Cardiac fibroblast (primary cell): ENCODE results near the gene RNGTT.

Experiments
- DNase-seq, 2 donors: peaks; one replicate each; pipeline versions ENCODE4 v3.0.0 to v3.0.0-alpha.2; 2010; ENCODE audit warnings: low read depth in 2 of 2
- H3K4me3 ChIP-seq, 2 donors: replicated peaks in 1 of 2; 1 replicate in 1 of 2; 2 replicates in 1 of 2; pipeline ENCODE4 v1.5.1; 2011; ENCODE audit warnings: low read depth in 2 of 2, low read length in 2 of 2, mild to moderate bottlenecking in 2 of 2, moderate library complexity in 1 of 2
- CTCF ChIP-seq: IDR thresholded peaks from one replicate; pipeline ENCODE4 v1.5.1; 2011; ENCODE audit warnings: low read depth, mild to moderate bottlenecking, low read length, inconsistent platforms

RNGTT gene

GRCh38 chr6:88880021-88880420 lies 83.4 kb downstream of the RNGTT start:
- H3K4me3 ChIP-seq, result no peak overlapping the region
- DNase-seq, result no peak
- TF ChIP-seq CTCF, result no peak

DNA sequence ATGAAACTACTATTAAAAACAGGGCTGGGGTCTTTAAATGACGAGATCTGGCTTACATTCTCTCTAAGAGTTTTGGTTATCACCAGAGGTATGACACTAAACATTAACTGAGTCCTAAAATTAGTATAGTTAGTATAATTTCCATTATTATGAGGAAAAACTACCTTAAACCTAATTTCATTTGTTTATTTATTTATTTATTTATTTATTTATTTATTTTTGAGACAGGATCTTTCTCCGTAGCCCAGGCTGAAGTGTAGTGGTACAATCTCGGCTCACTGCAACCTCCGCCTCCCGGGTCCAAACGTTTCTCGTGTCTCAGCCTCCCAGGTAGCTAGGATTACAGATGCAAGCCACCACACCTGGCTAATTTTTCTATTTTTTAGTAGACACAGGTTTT lies 85.5 kb downstream of the RNGTT start:
- H3K4me3 ChIP-seq, result no peak overlapping the region
- no peak for TF ChIP-seq CTCF
- no peak for DNase-seq

DNA sequence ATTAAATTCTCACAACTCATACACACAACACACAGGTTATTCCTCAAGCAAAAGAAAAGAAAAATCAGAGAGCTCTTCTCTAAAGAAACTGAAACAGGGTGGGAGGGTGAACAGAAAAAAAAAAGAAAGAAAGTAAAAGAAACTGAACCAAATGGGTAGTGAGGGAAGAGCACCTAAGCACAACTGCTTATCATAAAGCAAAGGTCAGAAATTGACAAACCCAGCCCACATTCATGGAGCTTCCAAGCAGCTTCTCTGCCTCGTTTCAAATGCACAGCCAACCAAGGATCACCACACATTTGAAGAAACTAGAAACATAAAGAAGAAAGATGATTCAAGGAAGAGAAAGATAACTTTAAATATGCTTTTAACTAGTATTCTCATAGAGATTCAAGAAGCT lies 90.5 kb downstream of the RNGTT start:
- no peak for DNase-seq
- no peak overlapping the region for H3K4me3 ChIP-seq
- TF ChIP-seq CTCF, result no peak

DNA sequence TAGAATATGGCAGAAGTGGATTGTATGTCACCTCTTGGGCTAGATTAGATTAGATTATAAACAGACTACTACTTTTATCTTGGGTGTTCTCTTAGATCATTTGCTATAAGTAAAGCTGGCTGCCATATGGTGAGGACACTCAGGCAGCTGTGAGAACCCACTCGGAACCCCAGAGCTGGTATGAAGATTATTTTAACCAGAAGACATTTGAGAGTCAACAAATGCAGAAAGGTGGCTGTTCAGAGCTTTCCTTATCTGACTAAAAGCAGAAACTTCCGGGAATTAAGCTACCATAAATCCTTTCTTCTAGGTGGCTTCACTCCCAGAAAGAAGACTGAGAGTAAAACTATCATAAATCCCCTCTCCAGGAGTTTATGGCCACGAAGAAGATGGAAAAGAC lies 91.9 kb downstream of the RNGTT start:
- TF ChIP-seq CTCF, result no peak
- DNase-seq, result no peak
- H3K4me3 ChIP-seq, result no peak overlapping the region

- DNase-seq, result peak; percentile 78 to 82
These were observed 92.6 kb downstream of the RNGTT start for GRCh38 chr6:88870717-88871330.

DNA sequence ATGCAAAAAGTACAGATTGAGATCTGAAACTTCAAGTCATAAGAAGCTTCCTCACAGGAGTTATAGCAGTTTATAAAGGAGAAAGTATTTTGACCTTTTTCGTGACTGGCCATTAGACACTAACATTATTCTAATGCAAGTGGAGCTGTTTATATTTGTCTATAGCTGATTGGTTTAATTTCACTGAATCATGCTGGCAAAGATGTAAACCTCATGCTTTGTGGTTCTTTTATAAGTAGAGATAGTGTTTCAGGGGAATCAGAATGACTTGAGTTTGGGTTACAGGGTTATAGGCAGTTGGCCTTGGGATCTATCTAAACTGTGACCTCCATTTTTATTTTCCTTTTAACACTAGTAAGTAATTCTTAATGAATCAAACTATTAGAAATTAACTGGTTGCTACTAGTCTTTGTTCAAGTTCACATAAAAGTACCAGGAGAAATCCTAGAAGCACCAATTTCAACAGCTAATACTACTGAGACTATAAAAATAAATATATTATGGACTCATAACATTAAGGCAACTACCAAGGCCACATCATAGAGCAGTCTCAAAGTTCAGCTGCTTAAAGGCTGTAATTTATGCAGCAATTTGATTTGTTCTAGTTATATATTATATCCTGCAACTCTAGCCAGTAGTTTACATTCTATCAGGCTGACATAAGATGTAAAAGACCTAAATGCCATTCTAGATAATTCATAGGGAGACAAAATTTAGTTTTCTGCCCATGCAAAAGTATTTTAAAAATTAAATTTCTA lies 94.0 kb downstream of the RNGTT start:
- no peak for TF ChIP-seq CTCF
- DNase-seq, result peak; percentile 7 to 43
- H3K4me3 ChIP-seq, result no peak overlapping the region

More at GRCh38 chr6:88870717-88871330, 92.6 kb downstream of the RNGTT start:
- TF ChIP-seq CTCF, result peak; percentile 47
- no peak overlapping the region for H3K4me3 ChIP-seq
